ENCODE results near the gene TDRD12.
"Not testable (repeated sequence)": the region's sequence is repeated elsewhere in the genome, so short reads cannot be mapped to it uniquely, and the experiment has no call there.

Gene TDRD12

GRCh38 chr19:32748497-32748896, 28.9 kb downstream of the TDRD12 start:
- TF ChIP-seq ZFX (IDR thresholded peaks at IDR 0.05), result no peak
- no peak; the same call in 1 of the 2 replicates for TF ChIP-seq CTCF (conservative IDR thresholded peaks at IDR 0.05)
- H3K27ac ChIP-seq, result no peak overlapping the region

- TF ChIP-seq CTCF (conservative IDR thresholded peaks at IDR 0.05) (no peak), ZFX (IDR thresholded peaks at IDR 0.05) (no peak)
- H3K27ac ChIP-seq, result no peak overlapping the region
Observed at GRCh38 chr19:32748948-32749347, 29.4 kb downstream of the TDRD12 start.

- no peak for TF ChIP-seq ZFX (IDR thresholded peaks at IDR 0.05)
- no peak for TF ChIP-seq CTCF (conservative IDR thresholded peaks at IDR 0.05)
- H3K27ac ChIP-seq, result no peak overlapping the region
Observed at GRCh38 chr19:32749361-32749760, 29.8 kb downstream of the TDRD12 start.

- TF ChIP-seq ZFX (IDR thresholded peaks at IDR 0.05) (no peak), CTCF (conservative IDR thresholded peaks at IDR 0.05) (no peak)
Observed at GRCh38 chr19:32750441-32751055, 31.0 kb downstream of the TDRD12 start.

GRCh38 chr19:32751066-32751465, 31.5 kb downstream of the TDRD12 start:
- TF ChIP-seq ZFX (IDR thresholded peaks at IDR 0.05) (no peak), CTCF (conservative IDR thresholded peaks at IDR 0.05) (no peak)

More at GRCh38 chr19:32750441-32751055, 31.0 kb downstream of the TDRD12 start:
- no peak overlapping the region for H3K27ac ChIP-seq

GRCh38 chr19:32757189-32757588, 37.6 kb downstream of the TDRD12 start:
- no peak for TF ChIP-seq CTCF (conservative IDR thresholded peaks at IDR 0.05)
- TF ChIP-seq ZFX (IDR thresholded peaks at IDR 0.05), result no peak
- no peak overlapping the region for H3K27ac ChIP-seq

More at GRCh38 chr19:32751066-32751465, 31.5 kb downstream of the TDRD12 start:
- H3K27ac ChIP-seq, result no peak overlapping the region

GRCh38 chr19:32765365-32765764, 45.8 kb downstream of the TDRD12 start:
- not testable (repeated sequence) for H3K27ac ChIP-seq
